GM15510 (cell line): ENCODE results near the gene CCDC27.

Experiments used
- POLR2A ChIP-seq: IDR thresholded peaks from 3 replicates; pipeline ENCODE4 v1.6.1; 2011; ENCODE audit warnings: borderline replicate concordance; ENCODE audit not compliant: insufficient read length; ENCODE audit errors: extremely low read depth

CCDC27 gene

GRCh38 chr1:3803905-3804626 is 51.8 kb downstream of the CCDC27 start:
- no peak for TF ChIP-seq POLR2A

GRCh38 chr1:3805038-3805437 is 52.8 kb downstream of the CCDC27 start:
- no peak for TF ChIP-seq POLR2A

DNA sequence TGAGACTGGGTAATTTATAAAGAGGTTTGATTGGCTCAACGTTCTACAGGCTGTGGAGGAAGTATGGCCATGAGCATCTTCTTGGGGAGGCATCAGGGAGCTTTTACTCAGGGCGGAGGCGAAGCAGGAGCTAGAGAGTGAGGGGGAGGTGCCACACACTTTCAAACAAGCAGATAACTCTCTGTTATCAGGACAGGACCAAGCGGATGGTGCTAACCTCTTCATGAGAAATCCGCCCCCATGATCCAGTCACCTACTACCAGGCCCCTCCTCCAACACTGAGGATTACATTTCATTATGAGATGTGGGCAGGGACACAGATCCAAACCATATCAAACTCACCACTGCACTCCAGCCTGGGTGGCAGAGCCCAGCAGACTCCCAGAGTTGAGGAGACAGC is 55.5 kb downstream of the CCDC27 start:
- TF ChIP-seq POLR2A: no peak

- TF ChIP-seq POLR2A: no peak
Measured at GRCh38 chr1:3809680-3810079, 57.4 kb downstream of the CCDC27 start.

DNA sequence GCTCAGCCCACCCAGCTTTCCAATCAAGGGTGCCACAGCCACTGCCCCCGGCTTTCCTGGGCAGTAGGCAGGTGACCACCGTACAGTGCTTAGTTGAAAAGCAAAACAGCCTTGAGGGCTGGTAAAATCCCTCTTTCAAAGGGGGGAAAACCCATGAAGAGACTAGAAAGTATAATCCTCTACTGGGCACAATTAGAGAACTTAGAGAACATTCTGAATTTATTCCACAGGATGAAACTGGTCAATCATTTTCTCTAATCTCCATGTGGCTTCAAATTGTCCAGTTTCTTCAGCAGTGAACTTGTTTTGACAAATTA is 59.3 kb downstream of the CCDC27 start:
- no peak for TF ChIP-seq POLR2A

DNA sequence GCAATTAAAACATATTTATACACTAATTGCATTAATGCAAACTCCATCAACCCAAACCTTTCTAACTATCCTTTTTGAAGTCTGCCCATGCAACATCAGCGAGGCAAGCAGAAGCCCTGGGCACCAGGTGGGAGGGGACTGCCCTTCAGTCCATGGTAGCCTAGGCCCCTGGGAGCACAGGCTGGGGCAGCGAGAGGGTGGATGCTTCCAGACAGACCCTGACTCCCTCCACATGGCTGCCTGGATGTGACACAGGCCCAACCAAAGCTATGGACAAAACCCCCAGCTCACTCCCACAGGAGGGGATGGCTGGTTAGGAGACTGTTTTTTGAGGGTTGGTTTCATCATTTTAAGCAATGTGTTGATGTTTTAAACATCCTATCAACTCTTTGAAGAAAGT is 61.8 kb downstream of the CCDC27 start:
- TF ChIP-seq POLR2A: no peak

GRCh38 chr1:3814771-3815561 is 62.7 kb downstream of the CCDC27 start:
- no peak for TF ChIP-seq POLR2A

- no peak for TF ChIP-seq POLR2A
Measured at GRCh38 chr1:3816331-3817137, 64.3 kb downstream of the CCDC27 start.

GRCh38 chr1:3817138-3817740 is 65.0 kb downstream of the CCDC27 start:
- TF ChIP-seq POLR2A: no peak

DNA sequence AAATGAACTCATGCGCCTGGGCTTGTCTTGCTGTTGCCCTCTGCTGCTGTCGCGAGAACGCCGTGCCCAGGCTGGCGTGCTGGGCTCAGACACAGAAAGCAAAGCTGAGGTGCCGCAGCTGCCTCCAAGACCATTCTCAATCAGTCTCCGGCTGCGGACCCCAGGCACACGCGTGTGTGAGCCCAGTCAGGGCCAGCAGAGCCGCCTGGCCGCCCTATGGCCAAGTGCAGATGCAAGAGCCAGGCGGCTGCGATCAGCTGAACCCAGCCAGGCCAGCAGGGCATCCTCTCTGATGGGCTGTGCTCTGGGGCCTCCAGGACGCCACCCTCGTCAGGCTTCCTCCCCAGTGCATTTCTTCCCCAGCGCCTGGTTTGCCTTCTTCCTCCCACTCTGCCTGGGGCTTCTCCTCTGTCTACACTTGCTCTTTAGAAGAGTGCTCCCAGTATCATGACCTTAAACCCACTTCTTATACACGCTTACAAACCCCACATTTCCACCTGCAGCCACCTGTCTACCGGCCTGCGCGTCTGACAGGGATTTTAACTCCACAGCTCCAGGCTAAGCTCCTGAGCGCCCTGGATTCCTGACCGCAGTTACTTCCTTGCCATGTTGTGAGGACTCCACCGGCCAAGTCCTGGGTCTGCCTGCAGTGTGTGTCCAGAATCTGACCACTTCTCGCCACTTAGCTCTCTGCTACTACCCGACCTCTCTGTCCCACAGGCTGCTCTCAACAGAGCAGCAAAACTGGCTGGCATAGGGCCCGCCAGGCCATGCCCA is 65.8 kb downstream of the CCDC27 start:
- no peak for TF ChIP-seq POLR2A

- no peak for TF ChIP-seq POLR2A
Measured at GRCh38 chr1:3819771-3820200, 67.5 kb downstream of the CCDC27 start.

DNA sequence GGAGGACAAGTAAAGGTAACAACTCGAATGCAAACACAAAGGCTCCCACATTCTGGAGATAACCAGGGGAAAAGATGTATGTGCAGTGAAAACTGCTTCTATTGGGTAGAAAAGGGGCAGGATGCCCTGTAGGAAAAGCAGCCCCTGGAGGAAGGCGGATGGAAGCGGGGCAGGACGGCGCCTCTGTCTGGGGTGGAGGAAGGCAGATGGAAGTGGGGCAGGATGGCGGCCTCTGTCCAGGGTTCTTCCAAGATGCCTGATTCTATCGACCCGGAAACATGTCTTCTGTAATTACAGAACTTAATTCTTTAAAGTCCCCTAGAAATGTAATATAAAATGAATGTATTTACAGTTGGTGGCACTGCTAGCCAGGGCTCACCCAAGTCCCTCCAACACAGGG is 68.1 kb downstream of the CCDC27 start:
- TF ChIP-seq POLR2A: no peak

- TF ChIP-seq POLR2A: no peak
Measured at GRCh38 chr1:3821004-3821403, 68.8 kb downstream of the CCDC27 start.
